Spleen (tissue), 7 donors: Measurements from ENCODE around the gene BRSK2.

Source experiments
- POLR2A ChIP-seq, 3 donors: fragments of 450-650 bp; IDR thresholded peaks; one replicate each; pipeline ENCODE4 v1.5.1; 2017; ENCODE audit warnings: antibody characterized with exemption in 3 of 3, mild to moderate bottlenecking in 1 of 3
- POLR2AphosphoS5 ChIP-seq, 3 donors: sonication (generic); formaldehyde crosslinking; IDR thresholded peaks; one replicate each; pipeline ENCODE4 v1.5.1; 2017; ENCODE audit warnings: antibody characterized with exemption in 3 of 3
- TF ChIP-seq, protein P1 (sequence below), 11 experiments: fragments of 200-600 bp in 7 of 11; fragments of 450-650 bp in 4 of 11; sonication (generic) in 4 of 11; IDR thresholded peaks in 8 of 11; conservative IDR thresholded peaks in 3 of 11; 1 replicate in 7 of 11; 2 replicates in 4 of 11; pipeline versions ENCODE4 v1.4.0 to v1.8.0; 2016 to 2021; ENCODE audit warnings: antibody characterized with exemption in 11 of 11, inconsistent platforms in 4 of 11, mild to moderate bottlenecking in 1 of 11
- donor health status: DM: no; HTN: no; CAD: no; lungs with moderate emphysema.
- donor health status: DM: no; HTN: no; CAD: no.
- donor health status: DM: no; HTN: no; CAD: no.

- TF ChIP-seq POLR2AphosphoS5 (IDR thresholded peaks at IDR 0.05), result no peak
- TF ChIP-seq, protein P1, sequence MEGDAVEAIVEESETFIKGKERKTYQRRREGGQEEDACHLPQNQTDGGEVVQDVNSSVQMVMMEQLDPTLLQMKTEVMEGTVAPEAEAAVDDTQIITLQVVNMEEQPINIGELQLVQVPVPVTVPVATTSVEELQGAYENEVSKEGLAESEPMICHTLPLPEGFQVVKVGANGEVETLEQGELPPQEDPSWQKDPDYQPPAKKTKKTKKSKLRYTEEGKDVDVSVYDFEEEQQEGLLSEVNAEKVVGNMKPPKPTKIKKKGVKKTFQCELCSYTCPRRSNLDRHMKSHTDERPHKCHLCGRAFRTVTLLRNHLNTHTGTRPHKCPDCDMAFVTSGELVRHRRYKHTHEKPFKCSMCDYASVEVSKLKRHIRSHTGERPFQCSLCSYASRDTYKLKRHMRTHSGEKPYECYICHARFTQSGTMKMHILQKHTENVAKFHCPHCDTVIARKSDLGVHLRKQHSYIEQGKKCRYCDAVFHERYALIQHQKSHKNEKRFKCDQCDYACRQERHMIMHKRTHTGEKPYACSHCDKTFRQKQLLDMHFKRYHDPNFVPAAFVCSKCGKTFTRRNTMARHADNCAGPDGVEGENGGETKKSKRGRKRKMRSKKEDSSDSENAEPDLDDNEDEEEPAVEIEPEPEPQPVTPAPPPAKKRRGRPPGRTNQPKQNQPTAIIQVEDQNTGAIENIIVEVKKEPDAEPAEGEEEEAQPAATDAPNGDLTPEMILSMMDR (IDR thresholded peaks at IDR 0.05 in 8 of 11, conservative IDR thresholded peaks at IDR 0.05 in 3 of 11), result no peak
- TF ChIP-seq POLR2A (IDR thresholded peaks at IDR 0.05), result no peak
Observed at GRCh38 chr11:1496091-1496760, 106.5 kb downstream of the BRSK2 start.
